HFF-Myc (cell line): ENCODE measurements around the gene MTMR4.

Experiments
- DNase-seq: peaks from one replicate; pipeline ENCODE4 v3.0.0-alpha.2; 2011; ENCODE audit warnings: low read depth; ENCODE audit errors: extremely low read depth
- H3K4me3 ChIP-seq: replicated peaks from 2 replicates; pipeline ENCODE4 v1.5.1; 2011; ENCODE audit warnings: low read depth, mild to moderate bottlenecking, control low read depth, low read length
- CTCF ChIP-seq: IDR thresholded peaks from 2 replicates; pipeline ENCODE4 v1.5.1; 2012; ENCODE audit warnings: mild to moderate bottlenecking, low read depth, low read length, control low read depth; ENCODE audit errors: missing control alignments

The MTMR4 gene

DNA sequence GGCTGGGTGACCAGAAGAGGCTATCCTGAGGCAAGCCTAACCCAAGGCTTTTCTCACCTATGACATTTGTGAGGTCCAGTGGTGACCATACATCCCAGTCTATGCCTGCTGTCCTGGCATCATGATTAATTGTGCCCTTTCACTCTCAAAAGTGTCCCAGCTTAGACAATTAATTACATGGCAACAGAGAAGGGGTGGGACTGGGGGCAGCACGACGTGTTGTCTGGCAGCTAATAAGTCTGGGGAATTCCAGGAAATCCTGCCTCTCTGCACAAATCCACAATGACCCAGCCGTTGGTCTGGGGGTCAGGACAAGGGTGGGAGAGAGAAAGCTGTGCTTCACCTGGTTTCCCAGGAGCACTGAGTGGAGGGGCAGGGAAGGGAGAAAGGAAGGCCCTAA, 14.0 kb upstream of the MTMR4 start:
- no peak overlapping the region for H3K4me3 ChIP-seq
- no peak for DNase-seq
- TF ChIP-seq CTCF = no peak

DNA sequence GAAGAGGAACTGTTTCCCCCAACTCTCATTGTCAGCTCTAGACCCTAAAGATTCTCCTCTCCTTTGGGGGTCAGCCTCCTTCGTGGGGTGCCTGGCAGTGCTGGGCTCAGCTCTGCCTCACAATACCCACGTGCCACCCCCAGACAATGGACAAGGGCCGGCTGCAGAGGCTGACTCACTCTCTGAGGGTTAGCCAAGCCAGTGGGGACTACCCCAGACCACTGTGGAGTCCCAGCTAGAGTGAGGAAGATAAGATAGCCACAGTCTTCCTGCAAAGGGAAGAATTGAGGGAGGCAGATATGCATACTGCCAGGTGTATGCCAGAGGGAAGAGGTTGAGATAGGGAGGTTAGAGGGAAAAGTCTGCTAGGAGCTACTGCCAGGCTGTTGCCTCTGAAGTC, 13.5 kb upstream of the MTMR4 start:
- no peak overlapping the region for H3K4me3 ChIP-seq
- no peak for DNase-seq
- TF ChIP-seq CTCF = no peak

- DNase-seq = no peak
- no peak overlapping the region for H3K4me3 ChIP-seq
- TF ChIP-seq CTCF = peak; percentile 10
Observed at GRCh38 chr17:58527306-58527705, 12.9 kb upstream of the MTMR4 start.

GRCh38 chr17:58525239-58525638, 10.8 kb upstream of the MTMR4 start:
- no peak for DNase-seq
- no peak overlapping the region for H3K4me3 ChIP-seq
- no peak for TF ChIP-seq CTCF

- TF ChIP-seq CTCF = no peak
- H3K4me3 ChIP-seq = no peak overlapping the region
- DNase-seq = no peak
Observed at GRCh38 chr17:58521680-58522079, 7.2 kb upstream of the MTMR4 start.

GRCh38 chr17:58520843-58521430, 6.5 kb upstream of the MTMR4 start:
- peak; percentile 33 for TF ChIP-seq CTCF
- no peak overlapping the region for H3K4me3 ChIP-seq
- DNase-seq = no peak
